ENCODE data around the gene TBCCD1.

DNA sequence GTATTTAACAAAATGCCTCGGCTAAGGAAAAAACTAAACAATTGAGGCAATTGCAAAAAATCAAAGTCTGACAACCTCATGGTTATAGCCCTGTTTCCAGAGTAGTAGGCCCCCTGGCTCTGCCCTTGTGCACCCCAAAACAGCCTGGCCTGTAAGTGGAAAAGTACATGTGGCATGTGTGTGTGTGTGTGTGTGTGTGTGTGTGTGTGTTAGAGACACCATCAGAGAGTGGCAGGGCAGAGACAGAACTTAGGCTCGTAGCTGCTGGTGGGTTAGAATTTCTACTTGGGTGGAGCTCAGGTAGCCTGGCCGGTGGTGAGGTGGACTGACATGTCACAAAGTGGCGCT, 31.6 kb upstream of the TBCCD1 start:
- TF ChIP-seq, protein P1, sequence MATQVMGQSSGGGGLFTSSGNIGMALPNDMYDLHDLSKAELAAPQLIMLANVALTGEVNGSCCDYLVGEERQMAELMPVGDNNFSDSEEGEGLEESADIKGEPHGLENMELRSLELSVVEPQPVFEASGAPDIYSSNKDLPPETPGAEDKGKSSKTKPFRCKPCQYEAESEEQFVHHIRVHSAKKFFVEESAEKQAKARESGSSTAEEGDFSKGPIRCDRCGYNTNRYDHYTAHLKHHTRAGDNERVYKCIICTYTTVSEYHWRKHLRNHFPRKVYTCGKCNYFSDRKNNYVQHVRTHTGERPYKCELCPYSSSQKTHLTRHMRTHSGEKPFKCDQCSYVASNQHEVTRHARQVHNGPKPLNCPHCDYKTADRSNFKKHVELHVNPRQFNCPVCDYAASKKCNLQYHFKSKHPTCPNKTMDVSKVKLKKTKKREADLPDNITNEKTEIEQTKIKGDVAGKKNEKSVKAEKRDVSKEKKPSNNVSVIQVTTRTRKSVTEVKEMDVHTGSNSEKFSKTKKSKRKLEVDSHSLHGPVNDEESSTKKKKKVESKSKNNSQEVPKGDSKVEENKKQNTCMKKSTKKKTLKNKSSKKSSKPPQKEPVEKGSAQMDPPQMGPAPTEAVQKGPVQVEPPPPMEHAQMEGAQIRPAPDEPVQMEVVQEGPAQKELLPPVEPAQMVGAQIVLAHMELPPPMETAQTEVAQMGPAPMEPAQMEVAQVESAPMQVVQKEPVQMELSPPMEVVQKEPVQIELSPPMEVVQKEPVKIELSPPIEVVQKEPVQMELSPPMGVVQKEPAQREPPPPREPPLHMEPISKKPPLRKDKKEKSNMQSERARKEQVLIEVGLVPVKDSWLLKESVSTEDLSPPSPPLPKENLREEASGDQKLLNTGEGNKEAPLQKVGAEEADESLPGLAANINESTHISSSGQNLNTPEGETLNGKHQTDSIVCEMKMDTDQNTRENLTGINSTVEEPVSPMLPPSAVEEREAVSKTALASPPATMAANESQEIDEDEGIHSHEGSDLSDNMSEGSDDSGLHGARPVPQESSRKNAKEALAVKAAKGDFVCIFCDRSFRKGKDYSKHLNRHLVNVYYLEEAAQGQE (IDR thresholded peaks at IDR 0.05; ENCODE audit: insufficient read depth in 1 of 2, low read depth in 2 of 2, low read length in 2 of 2), result no peak
- no peak for TF ChIP-seq SIN3A (IDR thresholded peaks at IDR 0.05; ENCODE audit: borderline replicate concordance, insufficient read depth, low read length)
- no peak for TF ChIP-seq POLR2AphosphoS5 (IDR thresholded peaks at IDR 0.05; ENCODE audit: low read depth, low read length)
- no peak for TF ChIP-seq TAF1 (IDR thresholded peaks at IDR 0.05; ENCODE audit: borderline replicate concordance, insufficient read depth, low read length)
- no peak for TF ChIP-seq FOXP2 (optimal IDR thresholded peaks at IDR 0.05; ENCODE audit: borderline replicate concordance, extremely low read depth, extremely low read length, insufficient read depth)
